Muscle layer of colon (tissue), 2 donors: ENCODE results near the gene CCDC141.

Experiments
- H3K27ac ChIP-seq: one replicate; pipeline ENCODE4 v1.7.0; 2013; ENCODE audit warnings: low read depth, mild to moderate bottlenecking, low read length, moderate library complexity
- H3K27me3 ChIP-seq, 2 donors: one replicate each; pipeline ENCODE4 v1.7.0; 2013; ENCODE audit warnings: low read length in 2 of 2, mild to moderate bottlenecking in 2 of 2; ENCODE audit not compliant: insufficient read depth in 2 of 2, control insufficient read depth in 1 of 2
- H3K36me3 ChIP-seq: one replicate; pipeline ENCODE4 v1.7.0; 2013; ENCODE audit warnings: mild to moderate bottlenecking, low read length; ENCODE audit not compliant: insufficient read depth
- H3K4me1 ChIP-seq: one replicate; pipeline ENCODE4 v1.7.0; 2013; ENCODE audit warnings: mild to moderate bottlenecking, low read length; ENCODE audit not compliant: insufficient read depth
- H3K4me3 ChIP-seq, 2 donors: one replicate each; pipeline ENCODE4 v1.7.0; 2013; ENCODE audit warnings: low read length in 2 of 2, low read depth in 1 of 2, mild to moderate bottlenecking in 1 of 2, moderate library complexity in 1 of 2
- H3K9ac ChIP-seq: one replicate; pipeline ENCODE4 v1.7.0; 2013; ENCODE audit warnings: low read length
- H3K9me3 ChIP-seq: one replicate; pipeline ENCODE4 v1.7.0; 2013; ENCODE audit warnings: mild to moderate bottlenecking, low read length
- donor health status: abdominal sarcoma.
- donor health status: Adenocarcinoma of cecum.

CCDC141 gene

GRCh38 chr2:178863130-178863855 is 186.6 kb downstream of the CCDC141 start:
- H3K36me3 ChIP-seq = no peaks in the 10 kb centered on the region
- peak overlapping the region in 1 of 2 donors; percentile 13 for H3K4me3 ChIP-seq
- no peaks in the 10 kb centered on the region for H3K27me3 ChIP-seq
- peaks cover 24% of the 10 kb centered on the region for H3K4me1 ChIP-seq
- H3K27ac ChIP-seq = no peak overlapping the region
- H3K9me3 ChIP-seq = no peaks in the 10 kb centered on the region
- H3K9ac ChIP-seq = no peak overlapping the region

- Histone ChIP-seq H3K27ac (no peak overlapping the region), H3K4me1 (peaks cover 24% of the 10 kb centered on the region), H3K9ac (no peak overlapping the region), H3K4me3 (no peak overlapping the region), H3K9me3 (no peaks in the 10 kb centered on the region), H3K36me3 (no peaks in the 10 kb centered on the region), H3K27me3 (no peaks in the 10 kb centered on the region)
These were observed 189.4 kb downstream of the CCDC141 start for GRCh38 chr2:178860551-178860950.

GRCh38 chr2:178859730-178860129 is 190.2 kb downstream of the CCDC141 start:
- Histone ChIP-seq H3K27ac (no peak overlapping the region), H3K27me3 (no peaks in the 10 kb centered on the region), H3K9me3 (no peaks in the 10 kb centered on the region), H3K36me3 (no peaks in the 10 kb centered on the region), H3K4me3 (no peak overlapping the region), H3K9ac (no peak overlapping the region), H3K4me1 (peaks cover 22% of the 10 kb centered on the region)

DNA sequence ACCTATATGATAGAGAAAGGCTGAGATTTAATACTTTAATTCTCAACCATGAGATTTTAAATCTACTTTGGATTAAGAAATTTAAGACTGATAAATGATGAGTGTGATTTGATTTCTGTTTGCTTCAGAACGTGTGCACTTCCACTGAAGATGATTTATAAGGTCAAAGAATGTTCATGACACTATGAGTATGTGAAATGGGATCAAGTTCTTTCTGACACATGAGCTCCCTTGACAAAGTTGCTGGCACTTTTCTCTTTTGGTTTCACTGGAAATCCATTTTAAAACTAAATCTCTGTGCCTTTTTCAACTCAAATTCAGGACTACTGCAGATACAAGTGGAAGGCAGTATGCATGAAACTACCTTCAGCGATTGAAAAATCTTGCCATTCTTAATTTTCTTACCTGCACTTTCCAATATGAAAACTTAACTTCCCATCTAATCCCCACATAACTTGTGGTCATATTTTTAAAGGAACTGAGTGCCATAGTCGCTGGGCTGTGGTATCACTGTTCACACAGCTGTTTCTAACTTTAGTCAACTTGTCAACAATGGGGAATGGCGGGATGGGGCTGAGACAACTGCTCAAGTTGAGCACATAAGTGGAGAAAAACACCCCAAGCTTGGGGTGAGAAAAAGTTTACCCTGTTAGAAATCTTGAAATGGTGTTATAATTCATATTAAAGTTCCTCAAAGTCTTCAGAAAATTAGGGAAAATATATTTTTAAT is 190.9 kb downstream of the CCDC141 start:
- H3K4me3 ChIP-seq = no peak overlapping the region
- no peaks in the 10 kb centered on the region for H3K36me3 ChIP-seq
- H3K27me3 ChIP-seq = no peaks in the 10 kb centered on the region
- H3K4me1 ChIP-seq = peaks cover 16% of the 10 kb centered on the region
- H3K9me3 ChIP-seq = no peaks in the 10 kb centered on the region
- no peak overlapping the region for H3K9ac ChIP-seq
- no peak overlapping the region for H3K27ac ChIP-seq

DNA sequence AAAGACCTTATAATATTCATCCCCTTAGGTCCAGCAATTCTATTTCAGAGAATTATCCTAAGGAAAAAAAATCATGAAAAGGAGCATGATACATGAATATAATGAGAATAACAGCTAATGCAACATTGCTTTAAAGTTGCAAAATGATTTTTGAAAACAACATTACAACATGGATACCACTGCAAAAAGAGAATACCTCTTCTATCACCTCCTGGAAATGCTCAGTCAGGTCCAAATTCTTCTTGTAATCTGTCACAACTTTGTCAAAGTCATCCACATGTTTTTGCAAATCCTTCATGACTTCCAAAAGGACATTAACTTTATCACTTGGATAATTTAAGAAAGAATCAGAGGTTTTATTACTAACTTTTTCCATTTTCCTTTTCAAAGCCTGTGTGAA is 194.8 kb downstream of the CCDC141 start:
- H3K9ac ChIP-seq = no peak overlapping the region
- H3K4me3 ChIP-seq = no peak overlapping the region
- H3K36me3 ChIP-seq = no peaks in the 10 kb centered on the region

DNA sequence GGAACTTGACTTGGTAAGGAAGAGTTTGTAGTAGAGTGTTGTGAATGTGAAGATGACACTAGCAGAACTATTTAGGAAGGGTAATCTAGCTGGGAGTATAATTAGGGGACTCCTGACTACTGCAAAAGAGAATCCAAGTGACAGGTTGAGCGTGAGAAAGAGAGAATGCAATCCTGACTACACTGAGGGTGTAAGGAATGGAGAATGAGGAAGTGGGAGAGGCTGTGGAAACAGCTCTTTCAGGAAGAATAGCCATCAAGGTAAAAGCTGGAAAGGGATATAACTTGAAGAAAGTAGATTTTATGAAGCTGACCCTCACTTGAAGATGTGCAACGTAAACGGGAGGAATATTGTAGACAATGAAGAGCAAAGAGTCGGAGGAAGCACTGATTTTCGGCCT is 201.6 kb downstream of the CCDC141 start:
- H3K4me1 ChIP-seq = peaks cover 22% of the 10 kb centered on the region
- no peak overlapping the region for H3K4me3 ChIP-seq
- no peak overlapping the region for H3K9ac ChIP-seq
- H3K9me3 ChIP-seq = no peaks in the 10 kb centered on the region
- no peaks in the 10 kb centered on the region for H3K27me3 ChIP-seq
- no peaks in the 10 kb centered on the region for H3K36me3 ChIP-seq
- no peak overlapping the region for H3K27ac ChIP-seq

More for the DNA sequence above, 194.8 kb downstream of the CCDC141 start:
- no peaks in the 10 kb centered on the region for H3K27me3 ChIP-seq
- H3K9me3 ChIP-seq = no peaks in the 10 kb centered on the region
- no peak overlapping the region for H3K27ac ChIP-seq
- no peaks in the 10 kb centered on the region for H3K4me1 ChIP-seq

- peaks cover 22% of the 10 kb centered on the region for H3K4me1 ChIP-seq
- H3K36me3 ChIP-seq = no peaks in the 10 kb centered on the region
- H3K27ac ChIP-seq = no peak overlapping the region
- no peak overlapping the region for H3K9ac ChIP-seq
- no peaks in the 10 kb centered on the region for H3K27me3 ChIP-seq
- no peak overlapping the region for H3K4me3 ChIP-seq
- H3K9me3 ChIP-seq = no peaks in the 10 kb centered on the region
These were observed 203.5 kb downstream of the CCDC141 start for GRCh38 chr2:178846458-178846802.

- H3K9ac ChIP-seq = no peak overlapping the region
- peaks cover 22% of the 10 kb centered on the region for H3K4me1 ChIP-seq
- H3K27ac ChIP-seq = no peak overlapping the region
These were observed 204.1 kb downstream of the CCDC141 start for GRCh38 chr2:178845566-178846457.

DNA sequence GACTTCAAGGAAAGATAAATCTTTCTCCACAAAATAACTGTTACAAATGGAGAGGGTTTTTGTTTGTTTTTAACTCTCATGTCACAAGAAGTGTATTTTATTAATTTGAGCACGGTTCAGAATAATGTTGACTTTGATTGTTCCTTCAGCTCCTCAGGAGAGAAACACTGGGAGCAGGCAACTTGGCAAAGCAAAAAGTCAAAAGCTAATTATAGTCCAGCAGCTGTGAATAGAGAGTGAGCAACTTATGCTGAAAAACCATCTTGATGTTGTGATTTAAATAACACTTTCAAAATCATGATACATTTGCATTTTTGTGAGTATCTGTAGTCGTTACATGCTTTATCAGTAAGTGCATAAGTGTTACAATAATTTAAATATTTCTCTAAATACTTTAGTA is 205.2 kb downstream of the CCDC141 start:
- peaks cover 22% of the 10 kb centered on the region for H3K4me1 ChIP-seq
- H3K4me3 ChIP-seq = no peak overlapping the region
- no peaks in the 10 kb centered on the region for H3K27me3 ChIP-seq
- H3K36me3 ChIP-seq = no peaks in the 10 kb centered on the region
- no peak overlapping the region for H3K27ac ChIP-seq
- no peaks in the 10 kb centered on the region for H3K9me3 ChIP-seq
- no peak overlapping the region for H3K9ac ChIP-seq

More at GRCh38 chr2:178845566-178846457, 204.1 kb downstream of the CCDC141 start:
- H3K4me3 ChIP-seq = no peak overlapping the region
- H3K36me3 ChIP-seq = no peaks in the 10 kb centered on the region
- no peaks in the 10 kb centered on the region for H3K27me3 ChIP-seq
- no peaks in the 10 kb centered on the region for H3K9me3 ChIP-seq

DNA sequence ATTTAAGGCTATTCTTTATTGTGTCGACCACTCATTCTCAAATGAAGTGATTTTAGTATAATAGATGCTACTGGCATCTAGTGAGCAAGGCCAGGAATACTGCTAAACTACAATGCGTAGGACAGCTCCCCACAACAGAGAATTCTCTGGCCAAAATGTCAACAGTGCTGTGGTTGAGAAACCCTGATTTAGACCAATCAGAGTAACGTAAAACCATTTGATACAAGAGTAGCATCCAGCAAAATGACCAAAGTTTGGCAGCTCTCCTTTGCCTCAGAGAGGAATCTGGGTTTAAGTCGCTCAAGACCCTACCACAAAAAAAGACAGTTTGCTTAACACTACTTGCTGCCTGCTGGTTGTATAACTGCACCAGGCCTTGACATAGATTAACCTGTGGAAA is 205.7 kb downstream of the CCDC141 start:
- Histone ChIP-seq H3K27ac (no peak overlapping the region), H3K36me3 (no peaks in the 10 kb centered on the region), H3K4me3 (no peak overlapping the region)

GRCh38 chr2:178843697-178844096 is 206.2 kb downstream of the CCDC141 start:
- Histone ChIP-seq H3K4me1 (peaks cover 22% of the 10 kb centered on the region), H3K27ac (no peak overlapping the region), H3K9me3 (no peaks in the 10 kb centered on the region), H3K9ac (no peak overlapping the region), H3K4me3 (no peak overlapping the region), H3K27me3 (no peaks in the 10 kb centered on the region), H3K36me3 (no peaks in the 10 kb centered on the region)

More for the DNA sequence above, 205.7 kb downstream of the CCDC141 start:
- Histone ChIP-seq H3K4me1 (peaks cover 22% of the 10 kb centered on the region), H3K9ac (no peak overlapping the region), H3K9me3 (no peaks in the 10 kb centered on the region), H3K27me3 (no peaks in the 10 kb centered on the region)
